A673 (cell line): ENCODE data around the gene TBC1D8B. TPM values are rescaled to one million over a fixed set of nuclear protein-coding genes. Genes with fewer than 3 reads are reported as not detected.

ENCODE experiments used
- BruUV-seq: library from RNA; stranded (reverse); fragments of 400-500 nt; replicated peaks from 2 replicates; lab custom pipeline; 2021; lab: Mats Ljungman, UMichigan
- CTCF ChIA-PET: fragments of 300-600 bp; sonication (Branson Sonifier 250); formaldehyde crosslinking; loops from one replicate; lab custom pipeline; 2022; ENCODE audit warnings: antibody characterized with exemption; lab: Charles Lee
- POLR2A ChIA-PET: fragments of 300-600 bp; sonication (Branson Sonifier 250); formaldehyde crosslinking; loops from one replicate; lab custom pipeline; 2022; ENCODE audit warnings: antibody characterized with exemption; ENCODE audit not compliant: low non-redundant PET; lab: Charles Lee
- DNase-seq: peaks from one replicate; pipeline ENCODE4 v3.0.0-alpha.2; 2015; ENCODE audit warnings: low spot score
- H3K27ac ChIP-seq: fragments of 200-600 bp; sonication (generic); 2 replicates; pipeline ENCODE4 v1.5.1; 2016; ENCODE audit warnings: mixed run types, low read depth, mild to moderate bottlenecking, mixed read lengths, antibody characterized with exemption, low read length; ENCODE audit not compliant: poor library complexity, severe bottlenecking
- H3K27me3 ChIP-seq: fragments of 200-600 bp; sonication (generic); replicated peaks from 2 replicates; pipeline ENCODE4 v1.6.1; 2017; ENCODE audit warnings: mixed run types, low read depth, mild to moderate bottlenecking, mixed read lengths, antibody characterized with exemption, low read length; ENCODE audit not compliant: insufficient read depth, poor library complexity
- H3K36me3 ChIP-seq: fragments of 200-600 bp; sonication (generic); 2 replicates; pipeline ENCODE4 v1.6.1; 2016; ENCODE audit warnings: mixed run types, mild to moderate bottlenecking, mixed read lengths, antibody characterized with exemption, low read length; ENCODE audit not compliant: insufficient read depth, poor library complexity, severe bottlenecking
- H3K4me1 ChIP-seq: fragments of 200-600 bp; sonication (generic); 2 replicates; pipeline ENCODE4 v1.6.1; 2017; ENCODE audit warnings: mixed run types, mild to moderate bottlenecking, mixed read lengths, antibody characterized with exemption, low read length; ENCODE audit not compliant: insufficient read depth, poor library complexity, severe bottlenecking
- H3K4me3 ChIP-seq: fragments of 200-600 bp; sonication (generic); 2 replicates; pipeline ENCODE4 v1.5.1; 2016; ENCODE audit warnings: low read depth, mixed run types, mild to moderate bottlenecking, mixed read lengths, low read length; ENCODE audit not compliant: poor library complexity, severe bottlenecking
- H3K9me3 ChIP-seq: fragments of 200-600 bp; sonication (generic); 2 replicates; pipeline ENCODE4 v1.6.1; 2016; ENCODE audit warnings: mixed run types, low read depth, mild to moderate bottlenecking, mixed read lengths, antibody characterized with exemption, low read length; ENCODE audit not compliant: poor library complexity, severe bottlenecking
- CTCF ChIP-seq: fragments of 300-800, 200-600 bp; sonication (generic); conservative IDR thresholded peaks from 2 replicates; pipeline ENCODE4 v1.5.1; 2017; ENCODE audit warnings: low read depth, mild to moderate bottlenecking, antibody characterized with exemption, low read length, moderate library complexity, mixed read lengths
- EZH2 ChIP-seq: fragments of 200-600 bp; sonication (generic); IDR thresholded peaks from 2 replicates; pipeline ENCODE4 v1.6.1; 2017; ENCODE audit warnings: borderline replicate concordance, low read depth, mild to moderate bottlenecking, mixed read lengths, antibody characterized with exemption, low read length; ENCODE audit not compliant: poor library complexity, severe bottlenecking
- intact Hi-C: fragments of 100-400 bp; cut with micrococcal nuclease; formaldehyde crosslinking; loops from one replicate; pipeline ENCODE4 v1.10.0; 2022; ENCODE audit not compliant: unreplicated experiment
- total RNA-seq: library from RNA; stranded (reverse); gene quantifications from 2 replicates; pipeline ENCODE4 v1.2.3, GENCODE V29; 2021

TBC1D8B gene
- total RNA-seq, 1 experiment from 2014 or later = 0.41 TPM

- no peak for TF ChIP-seq CTCF
- no peak for TF ChIP-seq EZH2
- Histone ChIP-seq H3K4me3 (no peak overlapping the region), H3K27me3 (no peaks in the 10 kb centered on the region), H3K27ac (no peak overlapping the region), H3K36me3 (no peaks in the 10 kb centered on the region), H3K9me3 (no peaks in the 10 kb centered on the region), H3K4me1 (no peaks in the 10 kb centered on the region)
- peak; percentile 18 for DNase-seq
- POLR2A ChIA-PET = interaction anchor here (0.6 kb wide), 1 partner anchor 817 kb away, joined by 3 read pairs; no protein-coding TSS in a partner anchor
- CTCF ChIA-PET = no interaction called here
- intact Hi-C loops = loop anchor here (10.0 kb wide), 2 partner anchors 548 to 878 kb away; partner anchors contain the start of genes FRMPD3, NCBP2L and TSC22D3
- BruUV-seq = no TSS peak
These were observed 94.8 kb downstream of the TBC1D8B start for GRCh38 chrX:106897259-106897658.

GRCh38 chrX:106898462-106898861 is 96.0 kb downstream of the TBC1D8B start:
- peak; percentile 58 for DNase-seq
- TF ChIP-seq EZH2 = no peak
- peak; percentile 56 for TF ChIP-seq CTCF
- CTCF ChIA-PET = interaction anchor here (1.5 kb wide), 1 partner anchor 62 kb away, joined by 7 read pairs; no protein-coding TSS in a partner anchor
- no peak overlapping the region for H3K4me3 ChIP-seq
- intact Hi-C loops = loop anchor here (10.0 kb wide), 2 partner anchors 546 to 876 kb away; partner anchors contain the start of genes FRMPD3, NCBP2L and TSC22D3
- no TSS peak for BruUV-seq
- no peaks in the 10 kb centered on the region for H3K36me3 ChIP-seq
- H3K27me3 ChIP-seq = no peaks in the 10 kb centered on the region
- POLR2A ChIA-PET = no interaction called here
- no peak overlapping the region for H3K27ac ChIP-seq
- no peaks in the 10 kb centered on the region for H3K9me3 ChIP-seq
- no peaks in the 10 kb centered on the region for H3K4me1 ChIP-seq

GRCh38 chrX:106899276-106899675 is 96.8 kb downstream of the TBC1D8B start:
- no peaks in the 10 kb centered on the region for H3K4me1 ChIP-seq
- no peak for DNase-seq
- no peak overlapping the region for H3K27ac ChIP-seq
- no peak overlapping the region for H3K4me3 ChIP-seq
- POLR2A ChIA-PET = no interaction called here
- H3K36me3 ChIP-seq = no peaks in the 10 kb centered on the region
- no peaks in the 10 kb centered on the region for H3K27me3 ChIP-seq
- TF ChIP-seq EZH2 (no peak), CTCF (no peak)
- no peaks in the 10 kb centered on the region for H3K9me3 ChIP-seq
- no TSS peak for BruUV-seq
- intact Hi-C loops = loop anchor here (10.0 kb wide), 2 partner anchors 546 to 876 kb away; partner anchors contain the start of genes FRMPD3, NCBP2L and TSC22D3
- CTCF ChIA-PET = interaction anchor here (0.7 to 1.5 kb wide), 2 partner anchors 61 to 773 kb away, joined by 7 to 14 read pairs; no protein-coding TSS in a partner anchor
